OCI-M1 (cell line): Measurements from ENCODE around the gene URAD.

ENCODE experiments used
- DNase-seq: peaks from one replicate; lab custom pipeline; 2025; lab: John Stamatoyannopoulos, UW

Gene URAD

DNA sequence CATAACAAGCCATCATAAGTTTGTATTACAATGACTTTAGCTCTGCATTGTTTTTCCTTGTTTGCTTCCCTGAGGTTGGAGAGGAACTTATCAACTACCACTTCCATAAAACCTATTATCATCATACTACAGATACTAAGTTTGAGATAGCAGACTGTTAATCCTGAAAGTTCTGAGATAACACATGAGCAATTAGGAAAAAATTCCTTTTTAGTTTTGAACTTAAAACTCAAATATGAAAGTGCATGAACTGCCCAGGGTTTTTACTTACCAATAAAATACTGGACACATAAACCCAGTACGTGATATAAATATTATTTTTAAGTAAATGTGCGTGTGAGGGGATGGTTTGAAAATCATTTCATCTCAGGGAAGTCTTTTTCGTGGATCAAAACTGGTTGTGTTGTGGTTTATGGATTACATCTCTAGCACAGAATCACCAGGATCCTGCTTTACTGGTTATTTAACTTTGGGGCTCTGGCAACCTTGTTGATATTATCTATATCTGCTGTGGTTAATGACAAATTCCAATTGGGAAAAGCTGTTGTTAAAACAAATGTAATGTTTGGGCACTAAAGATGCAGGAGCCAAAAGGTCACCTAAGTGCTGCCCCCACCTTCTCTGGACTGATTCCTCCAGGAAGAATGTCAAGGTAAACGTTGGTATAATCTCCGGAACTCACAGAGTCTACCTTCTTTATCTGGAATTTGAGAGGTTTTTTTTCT is 31.8 kb downstream of the URAD start:
- DNase-seq = no peak

DNA sequence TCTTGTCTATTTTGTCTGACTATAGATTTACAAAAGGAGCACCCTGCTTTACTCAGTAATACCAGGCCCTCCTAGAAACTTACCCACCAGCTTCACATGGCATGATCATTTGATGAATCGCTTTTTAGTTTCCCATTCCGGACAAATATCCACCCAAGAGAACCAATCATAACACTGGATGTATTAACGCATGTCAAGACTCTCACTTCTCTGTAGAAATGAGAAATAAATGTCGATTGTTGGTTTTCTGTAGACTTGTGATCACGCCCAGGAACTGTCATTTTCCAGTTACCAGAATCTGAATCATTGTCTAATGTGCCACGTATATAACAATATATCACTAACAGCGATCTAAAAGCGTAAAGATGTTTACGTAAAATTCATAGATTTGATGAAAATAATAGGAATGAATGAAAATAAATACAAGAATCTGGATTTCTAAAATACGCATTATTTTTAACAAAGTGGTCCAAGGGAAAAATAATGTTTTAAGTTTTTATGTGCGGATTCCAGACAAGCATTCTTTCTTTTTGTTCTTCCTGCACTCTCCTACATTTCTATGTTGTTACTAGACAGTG is 33.4 kb downstream of the URAD start:
- DNase-seq = no peak

DNA sequence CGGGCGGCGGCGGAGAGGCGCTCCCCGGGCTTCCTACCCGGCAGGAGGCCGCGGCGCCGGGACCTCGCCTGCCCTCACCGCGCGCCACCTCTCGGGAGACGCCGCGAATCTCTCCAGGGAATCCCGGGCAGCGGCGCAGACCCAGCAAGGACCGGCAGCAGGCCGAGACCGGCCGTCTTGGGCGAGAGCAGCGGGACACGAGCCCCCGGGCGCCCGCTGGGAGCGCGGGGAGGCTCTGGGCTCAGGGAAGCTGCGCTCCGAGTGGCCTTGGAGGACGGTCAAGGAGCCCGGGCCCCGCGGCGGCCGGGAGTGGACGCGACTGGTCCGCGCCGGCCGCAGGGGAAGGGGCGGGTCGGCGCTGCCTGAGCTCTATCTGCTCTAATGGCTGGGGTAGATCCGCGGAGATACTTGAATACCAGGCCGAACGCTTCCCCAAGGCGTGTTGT is 34.1 kb downstream of the URAD start:
- no peak for DNase-seq

GRCh38 chr13:27953676-27954405 is 34.7 kb downstream of the URAD start:
- DNase-seq = peak; percentile 78

DNA sequence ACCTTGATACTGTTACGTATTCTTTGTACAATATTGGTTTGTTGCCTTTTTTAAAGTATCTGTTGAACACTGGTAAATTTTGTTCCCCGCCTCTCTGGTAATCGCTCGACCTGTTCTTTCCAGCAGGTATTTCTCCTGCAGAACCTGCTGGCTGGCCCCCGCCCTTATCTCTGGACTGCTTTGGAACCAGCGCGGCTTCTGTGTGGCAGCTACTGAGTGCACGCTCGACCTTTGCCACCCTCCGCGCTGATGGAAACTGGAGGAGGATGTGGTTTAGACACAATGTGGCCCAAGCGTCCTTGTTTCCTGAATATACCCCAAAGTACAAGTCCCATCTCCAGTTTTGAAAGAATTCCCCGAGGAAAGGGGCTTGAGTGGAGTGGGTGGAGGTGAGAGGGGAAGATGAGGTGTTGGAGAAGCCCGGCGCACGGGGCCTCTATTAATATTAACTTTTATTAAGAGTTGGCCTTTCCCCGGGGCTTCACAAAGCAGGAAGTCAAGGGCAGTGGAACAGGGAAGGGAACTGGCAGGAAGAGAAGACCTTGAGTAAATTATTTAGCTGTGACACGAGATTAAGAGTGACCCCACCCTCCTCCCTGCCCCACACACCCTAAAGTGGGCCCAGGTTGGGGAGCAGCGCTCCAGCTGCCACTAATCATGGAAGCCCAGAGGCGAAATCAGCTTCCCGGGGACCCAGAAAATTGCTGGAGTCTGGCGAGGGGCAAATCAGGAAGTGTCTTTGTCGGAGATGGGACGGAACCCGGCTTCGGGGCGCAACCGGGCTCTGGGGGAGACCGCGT is 35.4 kb downstream of the URAD start:
- DNase-seq = no peak

DNA sequence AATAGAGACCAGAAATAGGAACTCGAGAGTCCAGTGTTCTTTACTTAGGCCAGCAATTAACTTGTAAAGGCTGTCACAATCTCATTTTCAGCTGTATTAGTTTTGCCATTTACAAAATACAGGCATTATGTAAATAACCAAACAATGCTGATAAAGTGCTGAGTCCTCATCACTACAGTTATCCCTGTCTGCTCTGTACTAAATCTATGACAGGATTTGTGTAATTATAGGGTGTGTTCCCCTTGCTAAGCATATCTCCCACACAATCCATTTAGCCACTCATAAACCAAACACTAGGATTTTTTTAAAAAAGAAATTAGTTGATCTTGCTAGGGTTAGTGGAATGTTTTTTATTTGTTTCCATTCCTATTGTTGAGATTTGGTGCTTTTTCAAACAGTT is 45.5 kb downstream of the URAD start:
- no peak for DNase-seq

DNA sequence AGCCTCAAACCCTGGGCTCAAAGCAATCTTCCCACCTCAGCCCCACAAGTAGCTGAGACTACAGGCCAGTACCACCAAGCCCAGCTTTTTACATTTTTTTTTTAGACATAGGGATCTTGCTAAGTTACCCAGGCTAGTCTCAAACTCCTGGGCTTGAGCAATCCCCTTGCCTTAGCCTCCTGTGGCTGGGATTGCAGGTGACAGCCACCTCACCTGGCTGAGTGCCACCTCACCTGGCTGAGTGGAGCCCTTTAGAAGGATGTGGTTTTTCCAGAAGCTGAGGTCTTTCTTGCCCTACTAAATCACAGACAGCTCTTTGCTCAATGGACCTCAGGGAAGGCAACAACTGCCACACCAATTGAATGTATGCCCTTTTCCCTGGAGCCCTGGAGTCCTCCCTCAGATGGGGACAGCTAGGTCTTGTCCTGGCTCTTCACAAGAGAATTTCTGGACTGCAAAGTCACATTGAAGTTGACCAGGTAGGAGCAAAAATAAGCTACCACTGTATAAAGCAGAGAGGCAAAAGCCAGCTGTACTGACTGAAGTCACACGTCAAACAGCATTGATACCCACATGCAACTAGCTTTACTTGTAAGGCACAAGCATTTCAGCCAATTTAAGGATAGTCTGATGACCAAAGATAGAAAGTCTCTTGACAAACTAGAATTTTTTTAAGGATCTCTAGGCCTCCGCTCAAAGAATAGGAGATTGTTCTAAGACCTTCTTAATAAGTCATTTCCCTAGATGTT is 54.7 kb downstream of the URAD start:
- DNase-seq = no peak

DNA sequence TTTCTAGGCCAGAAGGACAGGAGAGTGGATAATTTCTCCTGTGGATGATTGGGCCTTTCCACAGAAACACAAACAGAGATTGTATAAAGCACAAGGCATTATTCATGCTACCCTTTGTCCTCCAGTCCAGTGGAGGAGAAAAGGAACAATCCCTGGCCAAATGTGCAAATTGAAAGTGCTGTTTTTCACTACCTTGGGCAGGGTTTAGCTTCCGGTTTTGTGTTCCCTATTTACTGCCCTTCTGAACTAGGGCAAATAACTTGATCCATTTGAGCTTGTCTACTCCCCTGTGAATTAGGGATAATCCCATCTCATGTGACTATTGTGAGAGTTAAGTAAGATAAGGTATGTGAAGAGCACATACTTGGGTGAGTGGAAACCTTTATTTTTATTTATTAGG is 55.4 kb downstream of the URAD start:
- no peak for DNase-seq

- no peak for DNase-seq
Measured at GRCh38 chr13:27929868-27930267, 58.6 kb downstream of the URAD start.

- no peak for DNase-seq
Measured at GRCh38 chr13:27928805-27929753, 59.4 kb downstream of the URAD start.

- no peak for DNase-seq
Measured at GRCh38 chr13:27928353-27928804, 60.1 kb downstream of the URAD start.
